ENCODE measurements around the gene SLC25A20.

SLC25A20 gene

DNA sequence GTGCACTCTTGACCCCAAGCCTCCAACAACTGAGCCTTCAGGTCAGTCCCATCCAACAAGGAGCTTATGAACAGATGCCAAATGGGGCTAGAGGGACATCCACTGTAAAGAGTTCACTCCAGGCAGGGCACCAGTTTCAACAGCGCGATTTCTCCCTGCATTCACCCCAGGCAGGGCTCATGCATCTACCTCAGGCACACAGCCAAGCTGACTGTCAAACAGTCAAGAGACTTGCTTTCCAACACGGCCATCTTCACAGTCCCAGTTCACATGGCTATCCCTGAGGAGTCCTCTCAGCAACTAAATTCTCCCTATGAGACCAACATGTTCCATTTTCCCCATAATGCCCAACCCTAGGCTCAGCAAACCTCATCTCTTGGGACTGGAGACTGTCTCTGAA is 17.7 kb downstream of the SLC25A20 start:
- TF ChIP-seq, protein P1, sequence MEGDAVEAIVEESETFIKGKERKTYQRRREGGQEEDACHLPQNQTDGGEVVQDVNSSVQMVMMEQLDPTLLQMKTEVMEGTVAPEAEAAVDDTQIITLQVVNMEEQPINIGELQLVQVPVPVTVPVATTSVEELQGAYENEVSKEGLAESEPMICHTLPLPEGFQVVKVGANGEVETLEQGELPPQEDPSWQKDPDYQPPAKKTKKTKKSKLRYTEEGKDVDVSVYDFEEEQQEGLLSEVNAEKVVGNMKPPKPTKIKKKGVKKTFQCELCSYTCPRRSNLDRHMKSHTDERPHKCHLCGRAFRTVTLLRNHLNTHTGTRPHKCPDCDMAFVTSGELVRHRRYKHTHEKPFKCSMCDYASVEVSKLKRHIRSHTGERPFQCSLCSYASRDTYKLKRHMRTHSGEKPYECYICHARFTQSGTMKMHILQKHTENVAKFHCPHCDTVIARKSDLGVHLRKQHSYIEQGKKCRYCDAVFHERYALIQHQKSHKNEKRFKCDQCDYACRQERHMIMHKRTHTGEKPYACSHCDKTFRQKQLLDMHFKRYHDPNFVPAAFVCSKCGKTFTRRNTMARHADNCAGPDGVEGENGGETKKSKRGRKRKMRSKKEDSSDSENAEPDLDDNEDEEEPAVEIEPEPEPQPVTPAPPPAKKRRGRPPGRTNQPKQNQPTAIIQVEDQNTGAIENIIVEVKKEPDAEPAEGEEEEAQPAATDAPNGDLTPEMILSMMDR (conservative IDR thresholded peaks at IDR 0.05; ENCODE audit: low read depth): no peak
- no peak overlapping the region for H3K27ac ChIP-seq
- POLR2A ChIA-PET (ENCODE audit: low non-redundant PET): no interaction called here
- DNase-seq (ENCODE audit: low spot score): no peak
- CTCF ChIA-PET: no interaction called here

DNA sequence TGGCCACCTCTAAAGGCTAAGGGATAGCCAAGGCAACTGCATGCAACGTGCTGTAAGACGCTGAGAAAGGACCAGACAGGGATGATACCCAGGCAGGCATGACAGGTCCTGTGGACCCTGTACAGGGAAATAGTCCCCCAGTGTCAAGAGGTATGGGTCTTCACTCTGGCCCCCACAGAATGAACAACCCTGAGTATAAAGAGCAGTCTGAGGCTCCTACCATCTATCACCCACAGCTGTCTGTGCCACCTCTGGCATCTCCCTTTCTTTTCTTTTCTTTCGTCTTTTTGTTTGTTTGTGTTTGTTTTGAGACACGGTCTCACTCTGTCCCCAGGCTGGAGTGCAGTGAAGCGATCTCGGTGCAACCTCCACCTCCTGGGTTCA is 18.7 kb downstream of the SLC25A20 start:
- CTCF ChIA-PET: no interaction called here
- TF ChIP-seq, protein P1 (conservative IDR thresholded peaks at IDR 0.05; ENCODE audit: low read depth): no peak
- DNase-seq (ENCODE audit: low spot score): no peak
- no peak overlapping the region for H3K27ac ChIP-seq
- POLR2A ChIA-PET (ENCODE audit: low non-redundant PET): no interaction called here

DNA sequence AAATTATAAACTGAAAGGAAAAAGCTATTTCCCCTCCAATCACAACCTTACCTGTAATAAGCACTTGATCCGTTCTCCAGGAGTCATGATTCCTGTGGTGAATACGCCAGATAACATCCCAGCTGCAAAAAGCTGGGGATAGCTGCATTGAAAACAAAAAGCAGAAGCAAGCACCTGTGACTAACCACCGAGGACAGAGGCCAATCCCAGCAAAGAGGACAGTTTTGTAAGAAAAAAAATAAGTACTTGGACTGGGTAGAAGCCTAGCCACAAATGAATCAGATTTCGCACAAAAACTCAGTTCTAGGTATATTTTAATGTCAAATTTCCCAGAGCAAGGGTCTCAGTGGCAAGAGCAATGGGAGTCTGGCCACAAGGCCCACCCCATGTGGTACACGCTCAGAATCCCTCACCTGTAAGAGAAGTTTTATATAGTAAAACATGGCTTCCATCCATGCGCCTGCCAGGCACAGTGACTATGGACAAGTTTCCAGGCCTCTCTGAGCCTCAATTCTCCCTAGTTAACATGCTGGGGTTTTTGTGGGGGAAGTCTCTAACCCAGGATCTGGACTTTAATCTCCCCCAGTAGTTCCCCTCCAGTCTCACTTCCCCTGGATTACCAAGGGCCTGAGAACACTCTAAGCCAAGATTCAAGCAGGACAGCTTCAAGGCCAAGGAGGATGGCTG is 19.2 kb downstream of the SLC25A20 start:
- H3K27ac ChIP-seq: no peak overlapping the region
- CTCF ChIA-PET: interaction anchor here (0.6 kb wide), 1 partner anchor 70 kb away, joined by 3 read pairs; no protein-coding TSS in a partner anchor
- POLR2A ChIA-PET (ENCODE audit: low non-redundant PET): interaction anchor here (0.7 kb wide), 1 partner anchor 27 kb away, joined by 8 read pairs; no protein-coding TSS in a partner anchor
- no peak for DNase-seq (ENCODE audit: low spot score)
- TF ChIP-seq, protein P1 (conservative IDR thresholded peaks at IDR 0.05; ENCODE audit: low read depth): no peak

DNA sequence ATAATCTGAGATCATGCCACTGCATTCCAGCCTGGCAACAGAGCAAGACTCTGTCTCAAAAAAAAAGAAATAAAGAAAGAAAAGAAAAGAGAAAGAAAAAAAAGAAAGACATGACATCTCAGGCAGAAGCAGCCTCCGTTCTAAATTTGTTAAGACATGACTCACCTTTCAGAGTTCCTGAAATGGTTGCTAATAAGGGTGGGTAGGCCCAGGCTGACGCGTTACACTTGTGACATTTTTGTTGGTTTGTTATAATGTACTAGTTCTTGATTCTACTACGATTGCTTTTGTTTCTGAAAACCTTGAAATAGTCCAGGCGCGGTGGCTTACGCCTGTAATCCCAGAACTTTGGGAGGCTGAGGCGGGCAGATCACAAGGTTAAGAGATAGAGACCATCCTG is 21.0 kb downstream of the SLC25A20 start:
- TF ChIP-seq, protein P1 (conservative IDR thresholded peaks at IDR 0.05; ENCODE audit: low read depth): no peak
- ChIA-PET POLR2A (ENCODE audit: low non-redundant PET) (no interaction called here), CTCF (no interaction called here)
- no peak overlapping the region for H3K27ac ChIP-seq
- DNase-seq (ENCODE audit: low spot score): no peak

DNA sequence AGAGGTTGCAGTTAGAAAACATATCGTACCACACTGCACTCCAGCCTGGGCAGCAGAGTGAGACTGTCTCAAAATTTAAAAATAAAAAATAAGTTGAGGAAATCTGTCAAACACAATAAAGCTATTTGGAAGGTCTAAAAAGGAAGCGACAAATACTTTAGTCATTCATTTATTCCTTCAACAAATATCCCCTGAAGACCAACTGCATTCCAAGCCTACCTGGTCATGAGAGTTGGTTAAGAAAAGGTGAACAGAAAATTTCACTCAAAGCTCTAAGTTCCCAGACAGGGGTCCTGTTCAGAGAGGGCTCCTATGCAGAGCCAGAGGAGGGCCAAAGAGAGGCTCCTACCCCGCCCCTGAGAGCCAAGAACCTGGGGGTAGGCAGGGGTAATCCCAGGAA is 35.6 kb downstream of the SLC25A20 start:
- no peak overlapping the region for H3K27ac ChIP-seq
- ChIA-PET CTCF (interaction anchor here (0.6 to 0.8 kb wide), 2 partner anchors 15 to 405 kb away, joined by 4 read pairs; partner anchors contain the start of gene PRKAR2A), POLR2A (ENCODE audit: low non-redundant PET) (no interaction called here)
- TF ChIP-seq, protein P1 (conservative IDR thresholded peaks at IDR 0.05; ENCODE audit: low read depth): no peak
- DNase-seq (ENCODE audit: low spot score): no peak

DNA sequence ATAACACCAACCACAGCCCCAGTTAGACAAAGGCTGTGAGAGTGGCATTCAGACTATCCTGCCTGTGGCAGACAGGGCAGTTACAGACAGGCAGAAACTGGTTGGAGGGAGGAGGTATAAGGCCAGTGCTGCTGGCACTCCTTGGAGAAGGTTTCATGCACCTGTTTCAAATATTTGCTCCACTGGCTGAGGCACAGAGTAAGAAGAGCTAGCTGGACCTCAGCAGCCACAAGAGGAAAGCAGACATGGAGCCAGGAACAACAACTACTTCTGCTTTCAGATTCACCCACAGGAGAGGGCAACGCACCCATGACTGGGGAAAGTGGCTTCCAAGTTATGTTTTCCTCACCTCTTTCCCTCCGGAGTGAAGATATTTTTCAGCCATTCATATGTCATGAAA is 39.5 kb downstream of the SLC25A20 start:
- TF ChIP-seq, protein P1 (conservative IDR thresholded peaks at IDR 0.05; ENCODE audit: low read depth): no peak
- DNase-seq (ENCODE audit: low spot score): no peak
- CTCF ChIA-PET: no interaction called here
- POLR2A ChIA-PET (ENCODE audit: low non-redundant PET): no interaction called here
- no peak overlapping the region for H3K27ac ChIP-seq

Measured in RWPE1 (cell line).